ENCODE measurements around the gene TMEM135.

The TMEM135 gene

GRCh38 chr11:87352759-87353707 is 315.3 kb downstream of the TMEM135 start:
- TF ChIP-seq CTCF (IDR thresholded peaks at IDR 0.05; ENCODE audit: extremely low read depth, missing control alignments), result peak; percentile 92
- DNase-seq (ENCODE audit: low spot score), result peak; percentile 81

DNA sequence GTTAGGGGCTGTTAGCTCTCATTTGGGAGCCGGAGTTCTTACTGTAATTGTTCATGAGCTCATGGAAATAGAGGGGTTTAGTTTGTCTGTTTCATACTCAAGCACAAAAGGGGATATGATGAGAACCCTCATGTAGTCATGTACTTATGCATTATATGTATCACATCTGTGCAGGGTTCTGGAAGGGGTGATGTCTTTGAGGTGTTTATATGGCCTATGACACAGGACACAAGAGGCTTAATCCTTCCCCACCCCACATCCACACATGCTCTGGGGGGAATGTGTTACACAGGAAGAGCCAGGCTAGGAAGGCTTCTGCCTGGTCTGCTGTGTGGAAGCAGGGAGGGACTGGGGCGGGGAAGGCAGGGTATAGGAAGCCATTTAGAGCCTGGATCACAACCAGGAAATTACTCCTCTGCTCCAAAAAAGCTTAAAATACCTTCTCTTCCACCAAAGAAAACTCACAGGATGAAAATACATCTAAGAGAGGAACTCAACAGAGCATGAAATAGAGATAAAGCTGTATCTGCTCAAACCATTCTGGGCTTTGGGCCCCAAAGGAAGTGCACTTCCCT is 316.1 kb downstream of the TMEM135 start:
- TF ChIP-seq CTCF (IDR thresholded peaks at IDR 0.05; ENCODE audit: extremely low read depth, missing control alignments), result no peak

GRCh38 chr11:87355596-87355995 is 317.9 kb downstream of the TMEM135 start:
- DNase-seq (ENCODE audit: low spot score), result no peak
- no peak for TF ChIP-seq CTCF (IDR thresholded peaks at IDR 0.05; ENCODE audit: extremely low read depth, missing control alignments)

More for the DNA sequence above, 316.1 kb downstream of the TMEM135 start:
- DNase-seq (ENCODE audit: low spot score), result no peak

DNA sequence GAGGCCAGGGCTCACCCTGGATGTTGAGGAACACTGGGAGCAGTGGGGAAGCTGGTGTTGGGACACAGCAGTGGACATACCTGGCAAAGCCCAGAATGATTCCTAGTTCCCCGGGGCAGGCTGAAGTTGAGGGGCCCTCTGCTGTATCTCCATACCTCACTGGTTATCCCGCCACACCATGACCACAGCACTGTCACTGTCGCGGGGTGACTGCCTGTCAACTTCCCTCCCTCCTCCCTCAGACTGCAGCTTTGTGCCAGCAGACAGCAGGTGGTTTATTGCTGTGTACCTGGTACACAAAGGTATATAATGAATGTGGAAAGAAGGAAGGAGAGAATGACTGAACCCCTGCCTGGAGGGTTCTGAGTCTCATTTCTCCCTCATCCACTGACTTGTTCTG is 318.7 kb downstream of the TMEM135 start:
- no peak for TF ChIP-seq CTCF (IDR thresholded peaks at IDR 0.05; ENCODE audit: extremely low read depth, missing control alignments)
- no peak for DNase-seq (ENCODE audit: low spot score)

GRCh38 chr11:87358461-87358860 is 320.7 kb downstream of the TMEM135 start:
- TF ChIP-seq CTCF (IDR thresholded peaks at IDR 0.05; ENCODE audit: extremely low read depth, missing control alignments), result no peak
- DNase-seq (ENCODE audit: low spot score), result no peak

DNA sequence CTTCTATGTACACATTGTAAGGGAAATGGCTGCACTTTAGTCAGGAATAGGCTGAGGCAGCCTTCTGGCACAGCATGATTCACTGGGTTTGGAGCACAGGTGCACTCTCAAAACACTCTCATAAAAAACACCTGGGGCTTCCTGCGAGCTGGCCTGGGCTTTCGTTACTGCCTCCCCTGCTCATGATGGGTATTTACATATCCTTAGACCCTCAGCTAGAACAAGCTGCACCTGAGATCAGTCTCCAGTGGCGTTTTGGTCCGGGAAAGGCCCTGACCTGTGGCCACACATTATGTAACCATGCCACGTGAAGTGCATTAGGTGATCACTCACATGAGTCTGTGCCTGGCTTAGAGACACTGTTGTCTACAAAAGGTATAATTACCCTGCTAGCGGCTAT is 321.7 kb downstream of the TMEM135 start:
- DNase-seq (ENCODE audit: low spot score), result no peak
- no peak for TF ChIP-seq CTCF (IDR thresholded peaks at IDR 0.05; ENCODE audit: extremely low read depth, missing control alignments)

- DNase-seq (ENCODE audit: low spot score), result no peak
- no peak for TF ChIP-seq CTCF (IDR thresholded peaks at IDR 0.05; ENCODE audit: extremely low read depth, missing control alignments)
Measured at GRCh38 chr11:87361891-87362290, 324.2 kb downstream of the TMEM135 start.
